Mesenteric fat pad (tissue), 1 donor: ENCODE results near the gene AGK. TPM values are rescaled to one million over a fixed set of nuclear protein-coding genes. Genes with fewer than 3 reads are reported as not detected.
"Not testable (repeated sequence)": the region's sequence is repeated elsewhere in the genome, so short reads cannot be mapped to it uniquely, and the experiment has no call there.

Source experiments
- DNase-seq: peaks from one replicate; pipeline ENCODE4 v3.0.0-alpha.2; 2020; ENCODE audit warnings: low spot score
- total RNA-seq: library from RNA; stranded (reverse); fragmentation: NEBNext Ultra II Directional; extraction: Animal tissue kit (Norgen Biotek cat#: 25700); gene quantifications from one replicate; pipeline ENCODE4 v1.2.1, GENCODE V29; 2021
- donor health status: DM: yes; HTN: yes; CAD: no.

The AGK gene
- total RNA-seq, 1 donor from 2014 or later = 23.2 TPM

DNA sequence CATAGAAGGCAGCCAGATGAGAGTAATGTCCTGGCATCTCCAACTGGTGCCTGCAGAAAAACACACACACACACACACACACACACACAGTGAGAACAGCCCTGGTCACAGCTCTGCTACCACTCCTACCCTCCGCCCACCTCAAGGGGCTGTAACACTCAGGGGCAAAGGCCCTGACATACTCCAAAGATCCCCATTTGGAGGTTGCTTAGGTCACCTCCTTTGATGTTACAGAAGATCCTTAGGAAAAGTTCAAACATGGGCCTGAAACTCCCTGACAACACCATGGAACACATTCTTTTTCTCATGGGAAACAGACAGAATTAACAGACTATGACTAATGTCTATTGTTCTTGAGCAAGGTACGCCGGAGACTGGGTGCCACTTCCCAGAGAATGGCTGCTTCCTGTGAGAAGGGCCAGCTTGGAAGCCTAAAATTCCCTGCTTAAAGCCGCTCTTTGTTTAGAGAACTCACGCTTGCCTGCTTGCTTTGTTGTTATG, 123.0 kb downstream of the AGK start:
- no peak for DNase-seq

DNA sequence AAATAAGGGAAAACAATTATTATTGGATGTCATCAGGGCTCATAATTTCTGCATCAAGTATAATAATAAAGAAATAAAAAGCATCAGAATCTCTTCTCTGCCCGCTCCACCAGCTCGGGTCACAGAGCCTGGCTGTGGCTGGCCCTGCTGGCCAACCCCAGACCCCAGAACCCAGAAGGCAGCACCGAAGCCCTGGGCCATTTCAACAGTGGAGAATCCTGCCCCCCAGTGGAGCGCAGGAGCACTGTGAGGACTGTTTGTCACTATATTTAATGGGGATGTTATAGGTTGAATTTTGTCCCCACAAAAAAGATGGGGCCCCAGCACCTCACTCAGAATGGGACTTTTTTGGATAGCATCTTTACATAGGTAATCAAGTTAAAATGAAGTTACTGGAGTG, 123.5 kb downstream of the AGK start:
- no peak for DNase-seq

DNA sequence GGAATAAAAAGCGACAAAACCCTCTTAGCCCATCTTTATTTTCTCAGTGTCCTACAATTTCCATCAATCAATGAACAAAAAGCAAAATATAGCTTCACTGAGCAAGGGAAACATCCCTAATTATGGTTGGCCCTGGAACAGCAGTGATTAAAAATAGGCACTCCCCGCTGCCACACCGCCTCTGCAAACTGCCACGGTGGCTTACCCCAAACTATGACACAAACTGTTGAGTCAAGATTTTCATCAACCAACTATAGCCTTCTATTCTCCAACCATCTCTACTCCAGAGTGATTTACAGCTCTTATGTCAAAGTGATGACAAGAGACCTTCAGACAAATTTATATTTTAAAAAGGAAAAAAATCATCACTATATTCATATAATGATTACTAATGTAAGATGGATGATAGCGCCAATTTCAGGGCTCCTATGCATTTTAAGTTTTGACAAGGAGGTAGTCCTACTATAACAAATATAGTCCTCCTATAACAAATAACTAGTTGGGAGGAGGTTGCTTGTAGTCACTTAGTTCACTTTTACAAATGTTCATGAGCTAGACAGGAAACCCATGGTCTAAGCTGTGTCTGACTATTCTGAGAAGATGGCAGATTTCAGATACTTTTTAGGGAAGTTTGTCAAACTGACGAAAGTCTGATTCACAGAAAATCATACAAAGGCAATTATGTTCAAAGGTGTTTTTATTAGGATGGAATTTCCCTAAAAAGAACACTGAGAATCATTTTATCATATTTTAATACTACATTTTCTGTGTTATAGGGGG, 124.4 kb downstream of the AGK start:
- DNase-seq = no peak

DNA sequence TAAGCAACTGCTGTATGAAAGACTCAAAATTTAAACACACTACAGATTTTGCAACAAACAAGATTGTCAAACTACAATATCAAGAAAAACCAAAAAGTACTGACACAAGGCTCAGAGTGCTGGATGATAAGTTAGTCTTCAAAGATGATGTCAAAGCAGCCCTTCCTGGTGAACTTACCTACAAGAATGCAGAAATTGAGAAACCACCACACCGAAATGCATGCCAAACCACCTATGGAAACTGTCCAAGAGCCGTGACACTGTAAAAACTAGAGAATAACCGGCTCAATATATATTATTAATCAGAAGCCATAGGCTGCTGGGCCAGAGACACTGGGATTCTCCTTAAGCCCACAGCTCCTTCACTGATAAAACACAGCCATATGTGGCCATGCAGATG, 125.4 kb downstream of the AGK start:
- DNase-seq = no peak

DNA sequence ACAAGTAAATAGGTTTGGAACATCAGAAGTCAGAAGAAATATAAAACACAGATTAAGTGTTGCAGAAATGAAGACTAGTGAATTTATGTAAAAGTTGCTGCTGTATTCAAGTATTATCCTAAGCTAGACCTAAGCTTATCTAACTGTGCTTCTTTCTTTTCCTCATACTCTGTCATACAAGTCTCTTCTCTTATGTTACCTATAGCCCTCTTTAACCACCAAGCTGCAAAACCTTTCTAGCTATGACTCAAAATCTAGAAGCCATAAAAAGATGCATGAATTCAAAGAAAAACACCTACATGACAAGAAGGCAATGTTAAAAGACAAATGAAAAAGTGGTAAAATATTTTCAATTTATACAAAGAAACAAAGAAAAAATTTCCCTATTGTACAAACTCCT, 127.8 kb downstream of the AGK start:
- no peak for DNase-seq

DNA sequence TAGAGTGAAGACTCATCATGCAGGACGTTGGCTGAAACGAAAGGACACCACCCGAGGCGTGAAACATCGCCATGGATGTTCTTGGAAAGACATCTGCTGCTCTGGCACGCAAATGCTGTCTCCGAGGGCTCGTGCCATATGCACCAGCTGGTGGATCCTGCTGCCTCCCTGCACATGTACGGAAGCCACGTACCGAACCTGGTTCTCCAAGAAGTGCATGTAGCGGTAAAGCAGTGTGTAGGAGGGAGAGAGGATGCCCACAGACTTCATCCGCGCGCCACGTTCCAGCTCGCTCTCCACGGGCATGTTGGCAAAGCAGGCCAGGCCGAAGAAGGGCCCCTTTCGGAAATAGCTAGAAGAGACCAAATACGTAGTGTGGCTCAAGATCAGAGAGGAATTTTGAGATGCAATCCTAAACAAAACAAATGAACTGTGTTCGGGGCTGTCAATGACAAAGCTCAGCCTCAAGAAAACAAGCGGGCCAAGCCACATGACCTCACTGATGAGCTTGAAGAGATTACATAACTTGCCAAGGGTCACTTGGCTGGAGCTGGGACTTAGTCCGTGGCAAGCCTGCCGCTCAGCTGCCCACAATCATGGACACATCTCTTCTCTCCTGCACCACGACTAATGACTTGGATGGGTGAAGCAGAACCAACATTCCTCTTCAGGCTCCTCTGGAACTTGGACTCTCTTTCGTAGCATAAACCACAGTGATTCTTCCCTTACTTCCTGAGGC, 134.2 kb downstream of the AGK start:
- no peak for DNase-seq

DNA sequence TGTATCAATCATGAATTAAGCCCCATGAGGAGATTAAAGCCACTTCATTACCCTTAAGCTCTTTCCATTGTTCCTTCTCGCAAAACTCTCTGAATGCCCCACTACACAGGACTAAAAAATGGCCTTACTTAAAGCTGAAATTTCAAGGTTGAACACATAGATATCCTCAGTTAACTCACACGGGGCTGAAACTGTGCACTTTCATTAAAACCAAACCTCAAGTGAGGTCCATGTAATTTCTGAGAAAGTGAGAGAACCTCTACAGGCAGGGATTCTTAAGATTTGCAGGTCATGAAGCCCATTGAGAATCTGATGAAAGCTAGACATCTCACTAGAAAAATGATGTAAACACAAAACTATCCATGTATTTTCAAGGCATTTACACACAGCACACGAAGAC, 134.9 kb downstream of the AGK start:
- DNase-seq = no peak

DNA sequence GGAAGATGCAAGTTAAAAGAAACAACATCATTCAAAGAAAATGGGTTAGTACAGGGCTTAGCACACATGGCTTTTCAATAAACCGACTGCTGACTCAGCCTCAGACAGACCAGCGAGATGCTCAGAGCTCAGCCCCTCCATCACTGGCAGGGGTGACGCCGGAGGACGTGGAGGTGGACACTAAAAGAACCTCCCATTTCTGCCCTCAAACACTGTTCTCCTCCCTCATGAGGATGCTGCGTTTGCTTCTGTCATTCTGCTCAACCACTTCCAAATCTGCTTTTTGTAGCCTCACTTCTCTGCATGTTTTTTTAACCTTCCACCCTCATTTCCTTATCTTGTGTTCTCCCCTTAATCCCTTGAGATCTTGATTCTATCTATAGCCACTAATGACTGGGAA, 135.5 kb downstream of the AGK start:
- no peak for DNase-seq

DNA sequence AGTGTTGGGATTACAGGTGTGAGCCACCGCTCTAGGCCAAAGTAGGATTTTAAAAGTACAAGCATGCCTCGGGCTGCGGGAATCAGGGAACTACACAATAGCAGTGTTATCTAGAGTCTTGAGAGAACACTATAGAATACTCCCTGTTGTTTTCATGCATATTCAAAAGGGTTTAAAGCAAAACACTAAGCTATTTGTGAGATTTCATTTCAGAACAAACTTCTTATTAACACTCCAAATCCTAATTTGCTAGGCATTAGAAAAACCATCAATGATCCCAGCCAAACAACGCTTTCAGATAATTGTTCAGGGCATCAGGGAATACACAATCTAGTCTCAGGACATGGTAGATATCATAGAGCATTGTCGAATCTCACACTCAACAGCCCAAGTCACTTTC, 136.8 kb downstream of the AGK start:
- DNase-seq = no peak

DNA sequence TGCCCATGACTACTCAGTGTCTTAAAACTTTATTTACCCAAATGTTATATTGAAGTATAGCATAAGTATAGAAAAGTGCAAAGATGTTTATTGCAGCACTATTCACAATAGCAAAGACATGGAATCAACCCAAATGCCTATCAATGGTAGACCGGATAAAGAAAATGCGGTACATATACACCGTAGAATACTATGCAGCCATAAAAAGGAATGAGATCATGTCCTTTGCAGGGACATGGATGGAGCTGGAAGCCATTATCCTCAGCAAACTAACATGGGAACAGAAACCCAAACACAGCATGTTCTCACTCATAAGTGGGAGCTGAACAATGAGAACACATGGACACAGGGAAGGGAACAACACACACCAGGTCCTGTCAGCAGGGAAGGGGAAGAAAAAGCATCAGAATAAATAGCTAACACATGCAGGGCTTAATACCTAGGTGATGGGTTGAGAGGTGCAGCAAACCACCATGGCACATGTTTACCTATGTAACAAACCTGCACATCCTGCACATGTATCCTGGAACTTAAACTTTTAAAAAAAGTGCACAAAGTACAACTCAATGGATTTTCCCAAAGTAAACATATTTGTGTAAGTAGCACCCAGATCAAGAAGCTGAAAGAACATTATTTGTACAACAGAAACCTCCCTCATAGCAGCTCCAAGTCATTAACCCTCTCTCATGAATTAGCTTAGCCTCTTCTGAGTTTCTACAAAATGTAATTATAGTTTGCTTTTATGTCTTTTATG, 138.0 kb downstream of the AGK start:
- not testable (repeated sequence) for DNase-seq

DNA sequence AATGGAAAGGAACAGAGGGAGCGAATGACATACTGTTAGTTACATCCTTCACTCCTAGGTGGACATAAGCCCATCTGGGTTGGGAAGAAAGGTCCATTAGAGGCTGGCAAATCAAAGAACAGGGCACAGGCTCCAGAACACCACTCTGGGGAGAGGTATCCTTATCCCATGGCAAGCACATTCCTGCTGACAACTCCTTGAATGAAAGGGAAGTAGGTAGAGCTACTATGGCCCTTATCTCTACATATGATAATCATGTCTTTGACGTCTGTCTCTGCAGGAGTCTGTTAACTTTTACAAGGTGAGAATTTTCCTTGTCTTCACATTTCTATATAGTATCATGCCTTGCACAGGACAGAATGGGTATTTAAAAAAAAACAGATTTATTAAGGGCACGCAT, 140.3 kb downstream of the AGK start:
- no peak for DNase-seq

DNA sequence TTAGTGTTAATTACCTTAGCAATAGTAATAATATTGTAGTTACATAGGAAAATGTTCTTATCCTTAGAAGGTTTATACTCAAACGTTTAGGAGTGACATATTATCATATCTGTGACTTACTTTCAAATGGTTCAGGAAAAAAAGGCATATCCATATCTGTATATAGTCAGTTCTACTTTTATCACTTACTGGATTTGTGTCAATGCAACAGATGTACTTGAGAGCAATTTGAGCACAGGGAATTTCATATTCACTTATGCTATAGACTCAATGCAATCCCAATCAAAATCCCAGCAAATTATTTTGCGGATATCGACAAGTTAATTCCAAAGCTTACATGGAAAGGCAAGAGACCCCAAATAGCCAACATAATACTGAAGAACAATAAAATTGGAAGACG, 140.8 kb downstream of the AGK start:
- DNase-seq = no peak

DNA sequence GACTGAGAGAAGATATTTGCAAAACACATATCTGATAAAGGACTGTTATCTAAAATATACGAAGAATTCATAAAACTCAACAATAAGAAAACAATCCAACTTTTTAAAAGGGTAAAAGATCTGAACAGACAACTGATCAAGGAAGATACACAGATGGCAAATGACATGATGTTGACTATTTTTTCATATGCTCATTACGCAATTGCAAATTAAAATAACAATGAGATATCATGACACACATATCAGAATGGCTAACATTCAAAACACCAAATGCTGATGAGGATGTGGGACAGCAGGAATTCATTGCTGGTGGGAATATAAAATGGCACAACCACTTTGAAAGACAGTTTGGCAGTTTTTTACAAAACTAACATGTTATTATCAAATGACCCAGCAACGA, 141.9 kb downstream of the AGK start:
- no peak for DNase-seq

DNA sequence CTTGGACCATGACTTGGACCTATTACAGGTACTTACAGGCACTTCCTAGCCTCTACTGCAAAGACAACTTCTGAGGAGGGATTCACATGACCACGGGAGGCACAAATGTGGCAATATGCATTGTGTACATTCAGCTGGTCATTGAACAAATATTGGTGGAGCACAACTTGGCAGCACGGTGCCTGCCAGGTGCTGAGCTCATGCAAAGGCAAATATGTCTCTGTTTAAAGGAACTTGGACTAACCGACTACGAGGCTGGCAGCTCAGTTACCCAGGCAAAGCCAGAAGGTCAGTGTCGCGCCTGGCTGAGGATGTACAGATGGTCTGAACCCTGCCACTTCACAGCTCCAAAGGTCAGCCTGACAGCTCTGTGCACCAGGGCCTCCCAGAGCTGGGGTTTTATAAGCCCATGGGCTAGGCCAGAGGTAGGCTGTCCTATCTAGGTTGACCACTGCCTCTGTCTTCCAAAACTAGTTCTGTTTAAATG, 144.6 kb downstream of the AGK start:
- no peak for DNase-seq

DNA sequence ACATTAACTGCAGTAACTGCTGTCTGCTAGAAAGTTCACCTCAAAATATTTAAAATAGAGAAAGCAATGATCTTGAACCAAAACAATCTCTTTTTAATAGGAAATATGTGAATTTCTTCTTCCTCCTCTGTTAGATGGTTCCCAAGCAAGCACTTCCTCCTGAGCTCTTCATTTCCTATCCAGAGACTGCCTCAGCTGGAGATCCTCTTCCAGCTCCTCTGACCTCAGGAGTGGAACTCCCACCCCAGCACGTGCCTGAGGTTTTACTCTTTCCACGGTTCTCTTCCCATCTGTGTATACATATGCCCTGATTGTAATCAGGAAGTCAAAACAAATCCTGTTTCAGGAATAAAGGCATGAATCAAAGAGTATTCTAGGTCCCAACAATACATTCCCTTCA, 145.1 kb downstream of the AGK start:
- no peak for DNase-seq

DNA sequence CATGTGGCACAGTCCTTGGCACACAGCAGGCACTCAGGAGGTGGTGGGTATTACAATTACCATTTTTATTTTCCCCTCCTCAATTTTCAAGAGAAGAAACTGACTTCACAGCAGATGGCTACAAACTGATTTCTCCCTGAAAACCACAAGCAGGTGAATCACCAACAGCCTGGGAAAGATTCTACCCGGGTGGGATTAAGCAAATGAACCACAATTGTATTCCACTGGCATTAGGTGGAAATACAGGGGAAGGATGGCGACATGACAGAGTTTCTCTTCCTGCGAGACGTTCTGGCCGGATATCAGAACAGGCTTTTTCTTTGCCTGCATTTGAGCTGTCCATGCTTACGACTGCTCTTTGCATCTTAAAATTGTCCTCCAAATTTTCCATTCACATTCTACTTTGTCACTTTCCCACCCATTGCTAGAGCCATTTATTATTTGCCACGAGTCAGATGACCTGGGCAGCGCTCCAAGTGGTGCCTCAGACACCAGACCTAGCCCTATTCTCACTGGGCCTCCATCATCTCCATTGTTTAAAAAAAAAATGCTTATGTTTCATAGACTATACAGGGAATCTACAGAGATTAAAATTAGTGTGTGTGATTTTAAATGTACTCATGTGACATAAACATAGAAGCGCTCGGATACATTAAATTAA, 146.1 kb downstream of the AGK start:
- no peak for DNase-seq

DNA sequence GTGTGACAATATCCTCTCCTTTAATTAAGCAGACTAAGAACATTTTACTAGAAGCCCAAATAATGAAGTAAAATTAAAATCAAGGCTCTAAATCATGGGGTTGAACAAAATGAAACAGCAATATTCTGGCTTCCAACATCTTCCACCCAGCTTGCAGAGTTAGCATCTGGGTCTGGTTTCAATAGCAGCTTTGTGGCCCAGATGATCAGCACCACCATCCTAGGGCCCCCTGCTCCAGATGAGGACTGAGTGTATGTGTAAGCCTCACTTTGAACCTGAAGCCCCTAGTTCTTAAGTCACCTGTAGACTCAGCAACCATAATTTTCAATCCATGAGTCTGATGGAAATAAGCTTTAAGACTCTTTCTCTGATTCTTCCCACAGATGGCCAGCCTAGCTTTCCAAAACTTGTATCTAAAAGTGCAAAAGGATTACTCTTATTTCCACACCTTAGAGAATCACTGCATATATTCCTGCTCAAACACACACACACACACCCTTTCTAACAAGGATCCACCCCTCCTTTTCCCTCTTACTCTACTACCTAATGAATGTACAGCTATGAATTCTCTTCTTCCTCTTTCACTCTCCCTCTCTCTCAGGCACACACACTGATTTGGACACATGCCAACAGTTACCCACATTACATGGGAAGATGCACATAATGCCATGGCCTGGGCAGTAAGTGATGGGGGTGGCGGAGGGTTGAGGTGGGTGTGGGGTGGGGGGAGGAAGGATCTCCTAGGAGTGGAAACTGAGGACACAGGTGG, 147.2 kb downstream of the AGK start:
- DNase-seq = no peak

DNA sequence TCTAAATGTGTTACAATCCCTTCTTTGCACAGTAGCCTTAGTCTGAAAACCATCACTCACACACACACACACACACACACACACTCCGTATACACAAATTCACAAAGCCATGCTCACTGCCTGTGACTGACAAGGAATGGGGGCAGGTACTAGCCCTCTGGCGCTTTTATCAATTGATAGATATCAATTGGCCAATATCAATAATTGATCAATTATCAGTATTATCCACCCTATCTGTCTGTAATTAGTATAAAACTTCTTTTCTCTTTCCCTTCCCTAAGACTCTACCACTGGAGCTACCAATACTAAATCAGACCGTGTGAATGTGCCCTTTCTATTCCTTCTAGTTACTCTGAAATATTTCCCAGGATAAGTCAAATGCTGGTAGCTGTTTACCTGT, 148.7 kb downstream of the AGK start:
- DNase-seq = no peak

DNA sequence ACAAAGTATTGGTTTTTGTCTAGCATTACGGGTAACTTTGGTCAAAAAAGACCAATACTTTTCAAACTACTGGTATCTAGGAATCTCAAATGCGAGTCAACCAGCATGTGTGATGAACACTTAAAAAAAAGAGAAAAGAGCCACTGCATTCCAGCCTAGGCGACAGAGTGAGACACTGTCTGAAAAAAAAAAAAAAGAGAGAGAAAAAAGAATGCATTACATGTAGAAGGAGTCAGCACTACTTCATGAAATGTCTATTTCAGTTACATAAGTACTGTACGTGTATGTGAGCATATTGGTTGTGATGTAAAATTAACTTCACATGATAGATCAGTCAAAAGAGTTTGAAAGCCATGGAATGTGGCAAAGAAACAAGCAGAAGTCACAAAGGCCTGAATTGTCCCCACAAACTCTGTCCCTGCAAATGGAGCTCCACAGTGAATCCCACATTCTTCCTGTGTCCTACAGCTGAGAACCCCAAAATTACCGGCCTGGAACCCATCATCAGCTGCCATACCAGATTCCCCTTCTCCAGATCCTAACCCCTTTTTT, 149.2 kb downstream of the AGK start:
- no peak for DNase-seq

DNA sequence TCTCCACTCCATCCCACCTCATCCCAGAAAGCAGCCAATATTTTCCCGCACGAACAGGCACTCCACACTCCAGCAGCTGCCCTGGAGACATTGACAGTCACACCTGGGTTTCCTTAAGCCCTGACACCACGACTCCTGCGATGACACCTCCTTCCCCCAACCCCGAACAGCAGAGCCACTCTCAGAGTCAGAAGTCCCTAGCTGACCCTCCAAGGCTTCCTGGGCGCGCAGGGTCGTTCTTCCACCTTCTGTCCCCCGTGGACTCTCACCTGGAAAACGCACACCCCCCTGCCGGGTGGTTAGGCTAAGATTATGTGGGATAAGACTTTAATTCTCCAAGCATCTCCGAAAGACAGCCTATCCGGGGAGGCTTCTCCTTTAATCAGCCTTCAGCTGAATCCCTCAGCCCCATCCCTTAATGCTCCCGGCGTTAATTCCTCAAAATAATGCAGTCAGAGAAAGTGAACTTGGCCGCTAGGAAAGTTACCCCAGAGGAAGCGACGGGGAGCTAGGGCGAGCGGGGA, 149.7 kb downstream of the AGK start:
- no peak for DNase-seq
